Adipocyte (in vitro differentiated cells): Measurements from ENCODE around the gene DMRT1.

Source experiments
- DNase-seq: peaks from one replicate; pipeline ENCODE4 v3.0.0-alpha.2; 2015; ENCODE audit warnings: low read depth
- H3K27me3 ChIP-seq: replicated peaks from 2 replicates; pipeline ENCODE4 v1.7.0; 2013; ENCODE audit warnings: mild to moderate bottlenecking, low read length, moderate library complexity; ENCODE audit not compliant: control insufficient read depth, insufficient read depth
- H3K36me3 ChIP-seq: 2 replicates; pipeline ENCODE4 v1.7.0; 2013; ENCODE audit warnings: low read length, mild to moderate bottlenecking, moderate library complexity; ENCODE audit not compliant: control insufficient read depth, insufficient read depth, severe bottlenecking
- H3K4me1 ChIP-seq: 2 replicates; pipeline ENCODE4 v1.7.0; 2013; ENCODE audit warnings: mild to moderate bottlenecking, low read length, moderate library complexity; ENCODE audit not compliant: control insufficient read depth, insufficient read depth
- H3K4me3 ChIP-seq: 2 replicates; pipeline ENCODE4 v1.7.0; 2013; ENCODE audit warnings: mild to moderate bottlenecking, low read length, moderate library complexity
- H3K9ac ChIP-seq: 2 replicates; pipeline ENCODE4 v1.7.0; 2013; ENCODE audit warnings: mild to moderate bottlenecking, low read length, moderate library complexity
- H3K9me3 ChIP-seq: 2 replicates; pipeline ENCODE4 v1.7.0; 2013; ENCODE audit warnings: mild to moderate bottlenecking, low read length, moderate library complexity; ENCODE audit not compliant: control insufficient read depth

The DMRT1 gene

GRCh38 chr9:1009101-1009707, 167.7 kb downstream of the DMRT1 start:
- no peak overlapping the region for H3K4me3 ChIP-seq
- H3K27me3 ChIP-seq, result no peaks in the 10 kb centered on the region
- DNase-seq, result peak; percentile 90
- H3K4me1 ChIP-seq, result peaks cover 31% of the 10 kb centered on the region
- peak overlapping the region; percentile 54 for H3K9ac ChIP-seq
- no peaks in the 10 kb centered on the region for H3K36me3 ChIP-seq
- no peaks in the 10 kb centered on the region for H3K9me3 ChIP-seq

DNA sequence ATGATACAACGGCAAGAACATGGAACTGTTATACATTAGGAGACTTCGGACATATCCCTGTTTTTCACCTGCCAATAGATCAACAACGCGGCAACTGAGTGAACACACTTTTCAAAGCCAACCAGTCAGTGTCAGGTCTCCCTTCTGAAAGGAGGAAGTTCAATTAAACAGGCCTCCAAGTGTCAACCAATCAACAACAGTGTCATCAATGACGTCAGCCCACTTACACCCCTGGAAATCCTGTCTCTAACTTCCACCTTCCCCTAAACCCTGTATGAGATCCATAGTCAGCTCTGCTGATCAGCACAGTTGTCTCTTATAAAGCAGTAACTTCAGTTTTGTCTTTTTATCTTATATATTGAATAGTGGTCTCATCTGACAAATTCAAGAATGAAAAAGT, 171.5 kb downstream of the DMRT1 start:
- H3K4me1 ChIP-seq, result peaks cover 22% of the 10 kb centered on the region
- H3K36me3 ChIP-seq, result no peaks in the 10 kb centered on the region
- no peaks in the 10 kb centered on the region for H3K27me3 ChIP-seq
- no peaks in the 10 kb centered on the region for H3K9me3 ChIP-seq
- H3K4me3 ChIP-seq, result no peak overlapping the region
- no peak overlapping the region for H3K9ac ChIP-seq
- DNase-seq, result no peak

DNA sequence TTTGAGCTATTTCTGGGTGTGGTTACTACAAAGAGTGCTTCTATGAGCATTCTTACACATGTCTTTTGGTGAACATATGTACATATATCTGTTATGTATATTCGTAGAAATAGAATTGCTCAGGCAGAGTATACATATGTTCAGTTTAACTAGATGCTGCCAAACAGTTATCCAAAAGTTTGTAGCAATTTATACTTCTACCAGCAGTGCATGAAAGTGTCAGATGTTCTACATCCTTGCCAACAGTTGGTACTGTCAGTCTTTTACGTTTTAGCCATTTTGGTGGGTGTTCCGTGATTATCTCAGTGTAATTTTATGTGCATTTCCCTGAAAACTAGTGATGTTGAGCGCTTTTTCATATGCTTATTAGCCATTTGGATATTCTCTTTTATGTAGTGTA, 172.7 kb downstream of the DMRT1 start:
- H3K9me3 ChIP-seq, result no peaks in the 10 kb centered on the region
- DNase-seq, result no peak
- H3K9ac ChIP-seq, result no peak overlapping the region
- no peaks in the 10 kb centered on the region for H3K36me3 ChIP-seq
- H3K27me3 ChIP-seq, result no peaks in the 10 kb centered on the region
- no peak overlapping the region for H3K4me3 ChIP-seq
- peaks cover 14% of the 10 kb centered on the region for H3K4me1 ChIP-seq

- no peaks in the 10 kb centered on the region for H3K9me3 ChIP-seq
- H3K9ac ChIP-seq, result no peak overlapping the region
- H3K27me3 ChIP-seq, result no peaks in the 10 kb centered on the region
- DNase-seq, result no peak
- no peak overlapping the region for H3K4me3 ChIP-seq
- H3K36me3 ChIP-seq, result no peaks in the 10 kb centered on the region
- peaks cover 12% of the 10 kb centered on the region for H3K4me1 ChIP-seq
Observed at GRCh38 chr9:1014640-1015039, 173.1 kb downstream of the DMRT1 start.

- Histone ChIP-seq H3K9me3 (peaks cover 9% of the 10 kb centered on the region), H3K9ac (no peak overlapping the region), H3K4me3 (no peak overlapping the region), H3K4me1 (peaks cover 12% of the 10 kb centered on the region), H3K27me3 (no peaks in the 10 kb centered on the region), H3K36me3 (no peaks in the 10 kb centered on the region)
- peak; percentile 14 for DNase-seq
Observed at GRCh38 chr9:1018121-1018520, 176.6 kb downstream of the DMRT1 start.
